Activated CD8-positive, alpha-beta memory T cell treated with anti-CD3 and anti-CD28 coated beads for 24 hours (primary cell): ENCODE measurements around the gene KCMF1.

Source experiments
- DNase-seq: peaks from one replicate; pipeline ENCODE4 v3.0.0-alpha.2; 2020

Gene KCMF1

DNA sequence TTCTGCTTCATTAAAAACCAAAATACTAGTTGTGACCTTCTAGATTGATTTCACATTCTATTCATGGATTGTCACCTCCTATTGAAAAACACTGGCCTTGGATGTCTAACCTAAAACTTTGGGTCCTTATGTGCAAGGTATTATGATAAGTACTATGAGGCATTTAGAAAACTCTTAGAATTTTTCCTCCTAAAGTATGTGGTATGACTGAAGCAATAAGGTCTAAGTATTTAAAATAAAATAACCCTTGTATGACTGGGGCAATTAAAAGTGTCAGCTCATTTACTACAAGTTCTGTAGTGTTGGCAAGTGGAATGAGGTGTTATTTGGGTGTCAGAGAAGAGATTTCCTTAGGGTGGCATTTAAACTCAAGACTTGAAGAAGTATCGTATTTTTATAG lies 15.1 kb downstream of the KCMF1 start:
- DNase-seq: no peak

DNA sequence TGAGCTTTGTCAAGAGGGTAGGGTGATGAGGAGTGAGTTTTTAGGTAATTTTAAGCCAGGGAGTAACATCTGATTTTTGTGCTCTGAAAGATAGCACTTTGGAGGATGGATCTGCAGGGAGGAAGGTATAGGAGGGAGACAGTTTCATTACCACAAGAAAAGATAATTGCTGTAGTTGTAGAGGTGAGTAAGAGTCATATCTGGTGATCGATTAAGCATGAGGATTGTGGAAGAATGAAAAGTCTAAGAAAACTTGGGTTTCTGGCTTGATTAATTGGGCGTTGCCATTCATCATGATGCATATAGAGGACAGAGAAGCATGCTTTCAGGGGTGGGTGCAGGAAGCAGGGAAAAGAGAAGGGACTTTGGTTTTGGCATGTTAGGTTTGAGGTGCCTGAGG lies 18.5 kb downstream of the KCMF1 start:
- DNase-seq: no peak

DNA sequence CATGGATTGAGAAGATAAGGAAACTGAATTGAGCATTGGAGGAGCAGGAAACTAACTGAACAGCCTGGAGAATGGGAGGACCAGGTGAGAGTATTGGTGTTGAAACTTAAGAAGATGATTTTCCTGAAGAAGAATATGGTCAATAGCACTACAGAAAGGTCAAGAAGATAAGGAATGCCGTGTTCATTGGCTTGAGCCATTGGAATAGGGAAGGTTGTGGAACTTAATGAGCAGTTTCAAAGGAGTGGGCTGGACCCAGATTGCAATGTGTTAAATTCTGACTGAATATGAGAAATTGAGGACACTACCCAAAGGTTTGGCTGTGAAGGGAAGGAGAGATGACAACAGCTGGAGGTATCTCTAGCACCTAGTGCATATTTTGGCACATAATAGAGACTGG lies 19.0 kb downstream of the KCMF1 start:
- no peak for DNase-seq

GRCh38 chr2:84991404-84992160 lies 20.6 kb downstream of the KCMF1 start:
- DNase-seq: no peak

DNA sequence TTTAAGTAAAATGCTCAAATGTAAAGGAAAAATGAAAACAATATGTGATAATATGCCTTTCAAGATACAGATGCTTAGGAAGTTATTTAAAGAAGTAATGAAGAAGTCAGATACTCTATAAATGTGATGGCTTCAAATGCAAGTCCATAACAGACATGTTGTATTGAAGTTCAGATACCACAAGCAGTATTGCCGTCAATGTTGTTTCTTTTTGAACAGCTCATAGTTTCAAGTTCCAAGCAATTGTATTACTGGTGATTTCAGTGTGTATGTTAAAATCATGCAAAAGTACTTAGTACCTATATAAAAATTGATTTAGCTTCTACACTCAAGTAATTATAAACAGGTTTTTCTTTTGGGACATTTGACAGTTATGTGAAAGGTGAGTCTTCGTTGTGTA lies 24.9 kb downstream of the KCMF1 start:
- DNase-seq: no peak

DNA sequence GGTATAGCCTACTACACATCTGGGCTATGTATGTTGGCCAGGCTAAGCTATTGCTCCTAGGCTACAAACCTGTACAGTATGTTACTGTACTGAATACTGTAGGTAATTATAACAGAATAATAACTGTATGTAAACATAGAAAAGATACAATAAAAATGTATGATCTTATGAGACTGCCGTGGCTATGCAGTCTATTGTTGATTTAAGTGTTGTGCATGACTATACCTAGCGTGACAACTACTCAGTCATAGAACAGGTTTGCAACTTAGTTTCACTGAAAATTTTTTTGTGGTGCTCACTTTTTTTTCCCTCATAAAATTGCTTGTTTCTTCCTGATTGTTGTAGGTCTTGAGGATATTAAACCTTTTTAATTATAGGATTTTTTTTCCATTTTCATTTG lies 25.9 kb downstream of the KCMF1 start:
- no peak for DNase-seq

DNA sequence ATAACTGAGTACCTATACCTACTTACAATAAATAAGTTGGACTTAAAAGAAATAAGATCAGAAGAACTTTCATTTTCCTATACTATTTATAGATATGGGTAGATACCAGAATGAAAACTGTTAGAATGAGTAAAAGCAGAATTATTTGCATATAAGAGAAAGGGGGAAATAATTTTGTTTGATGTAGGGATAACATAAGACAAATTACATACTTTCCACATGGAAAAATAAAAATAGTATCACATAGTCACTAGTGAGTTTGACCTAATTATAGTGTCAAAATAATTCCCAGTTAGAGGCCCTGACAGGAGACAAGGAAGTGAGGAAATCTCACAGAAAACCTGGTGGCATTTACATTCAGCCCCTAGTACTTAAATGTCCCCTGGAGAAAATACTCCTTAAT lies 28.6 kb downstream of the KCMF1 start:
- DNase-seq: no peak

- DNase-seq: no peak
These were observed 30.6 kb downstream of the KCMF1 start for GRCh38 chr2:85001595-85001994.

DNA sequence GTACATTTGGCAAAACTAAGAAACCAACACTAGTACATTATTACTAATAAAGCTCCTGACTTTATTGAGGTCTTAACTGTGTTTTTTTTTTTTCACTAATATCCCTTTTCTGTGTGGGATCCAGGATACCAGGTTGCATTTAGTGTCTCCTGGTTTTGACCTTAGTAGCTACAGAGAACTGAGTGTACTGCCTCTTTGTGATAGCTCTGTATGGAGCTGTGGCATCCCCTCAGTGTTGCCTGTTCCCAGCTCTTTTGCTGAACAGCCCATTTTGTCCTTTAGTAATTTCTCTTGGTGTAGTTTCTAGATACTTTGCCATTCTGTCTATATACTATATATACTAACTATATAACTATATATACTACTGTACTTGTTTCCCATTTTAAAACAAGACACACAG lies 31.6 kb downstream of the KCMF1 start:
- DNase-seq: no peak

- no peak for DNase-seq
These were observed 37.3 kb downstream of the KCMF1 start for GRCh38 chr2:85008252-85008651.

DNA sequence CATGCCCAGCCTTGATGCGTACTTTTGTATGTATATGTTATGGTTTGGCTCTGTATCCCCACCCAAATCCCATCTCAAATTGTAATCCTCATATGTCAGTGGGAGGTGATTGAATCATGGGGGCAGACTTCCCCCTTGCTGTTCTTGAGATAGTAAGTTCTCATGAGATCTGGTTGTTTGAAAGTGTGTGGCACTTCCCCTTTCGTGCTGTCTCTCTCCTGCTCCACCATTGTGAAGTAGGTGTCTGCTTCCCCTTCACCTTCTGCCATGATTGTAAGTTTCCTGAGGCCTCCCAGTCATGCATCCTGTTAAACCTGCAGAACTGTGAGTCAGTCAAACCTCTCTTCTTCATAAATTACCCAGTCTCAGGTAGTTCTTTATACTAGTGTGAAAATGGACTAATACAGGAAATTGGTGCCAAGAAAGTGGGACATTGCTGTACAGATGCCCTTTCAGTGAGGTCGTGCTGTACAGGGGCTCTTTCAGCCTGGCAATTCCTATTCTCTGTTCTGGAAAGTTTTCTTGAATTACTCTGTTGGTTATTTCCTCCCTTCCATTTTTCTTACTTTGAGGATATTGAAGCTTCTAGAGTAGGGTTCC lies 38.2 kb downstream of the KCMF1 start:
- DNase-seq: no peak

GRCh38 chr2:85010404-85010803 lies 39.4 kb downstream of the KCMF1 start:
- DNase-seq: no peak

DNA sequence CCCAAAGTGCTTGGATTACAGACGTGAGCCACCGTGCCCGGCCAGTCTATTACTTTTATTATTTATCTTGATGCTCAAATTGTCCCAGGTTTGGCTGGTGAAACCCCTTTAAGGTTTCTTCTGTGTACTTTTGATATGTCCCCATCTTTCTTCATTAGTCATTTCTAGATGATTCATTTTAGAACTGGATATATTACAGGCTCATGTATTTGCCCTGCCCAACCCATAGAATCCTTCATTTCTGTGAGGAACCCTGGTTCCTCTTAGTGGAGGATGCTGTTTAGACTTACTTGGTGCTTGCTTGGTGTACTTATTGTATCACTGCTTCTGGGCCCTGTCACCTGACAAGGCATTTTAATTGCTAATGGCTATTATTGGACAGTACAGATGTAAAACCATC lies 40.1 kb downstream of the KCMF1 start:
- no peak for DNase-seq

GRCh38 chr2:85011747-85012146 lies 40.8 kb downstream of the KCMF1 start:
- DNase-seq: no peak

DNA sequence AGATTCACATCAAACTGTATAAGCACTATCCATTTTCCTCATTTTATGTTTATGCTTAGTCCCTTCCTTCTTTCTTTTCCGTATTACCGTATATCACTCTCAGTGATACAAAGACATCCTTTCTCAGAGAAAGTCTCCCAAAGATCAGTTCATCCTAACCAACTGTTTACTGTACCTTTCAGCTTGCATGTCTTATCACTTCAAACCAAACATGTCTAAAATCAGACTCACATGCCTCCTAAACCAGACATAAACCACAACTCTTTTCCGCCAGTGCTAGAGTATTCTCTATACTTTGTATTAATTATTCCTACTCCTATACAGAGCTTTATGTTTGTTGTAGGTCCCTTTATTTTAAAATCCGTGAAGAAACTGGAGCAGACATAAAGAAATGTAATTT lies 41.5 kb downstream of the KCMF1 start:
- DNase-seq: no peak

GRCh38 chr2:85012855-85013254 lies 41.9 kb downstream of the KCMF1 start:
- DNase-seq: no peak

DNA sequence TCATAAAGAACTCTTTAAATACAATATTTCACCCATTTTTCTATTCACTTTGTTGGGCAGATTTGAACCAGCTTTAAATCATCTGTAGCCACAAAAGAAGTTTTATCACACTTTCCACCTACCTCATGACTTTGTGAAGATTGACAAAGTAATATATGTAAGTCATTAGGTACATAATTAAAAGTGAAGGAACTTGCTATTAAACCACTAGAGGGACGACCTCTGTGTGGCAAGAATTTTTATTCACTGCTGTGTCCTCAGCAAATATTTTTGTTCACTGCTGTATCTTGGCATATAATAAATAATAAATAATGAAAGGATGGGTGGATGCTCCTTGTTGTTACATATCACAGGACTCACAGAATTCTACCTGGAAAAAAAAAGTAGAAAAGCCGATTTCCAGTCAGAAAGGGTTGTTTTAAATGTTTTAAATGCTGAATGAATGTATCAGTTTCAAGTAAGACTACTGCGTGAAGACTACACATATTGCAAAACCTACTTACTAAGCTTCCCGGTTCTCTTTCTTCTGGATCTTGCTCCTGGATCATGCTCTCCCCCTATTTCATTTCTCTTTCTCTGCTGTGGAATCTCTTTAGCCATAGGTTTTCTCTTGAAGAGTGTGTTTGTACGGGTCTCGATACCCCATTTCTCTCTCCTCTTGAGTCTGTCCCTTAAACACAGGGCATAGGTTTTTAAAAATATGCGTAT lies 44.8 kb downstream of the KCMF1 start:
- no peak for DNase-seq

DNA sequence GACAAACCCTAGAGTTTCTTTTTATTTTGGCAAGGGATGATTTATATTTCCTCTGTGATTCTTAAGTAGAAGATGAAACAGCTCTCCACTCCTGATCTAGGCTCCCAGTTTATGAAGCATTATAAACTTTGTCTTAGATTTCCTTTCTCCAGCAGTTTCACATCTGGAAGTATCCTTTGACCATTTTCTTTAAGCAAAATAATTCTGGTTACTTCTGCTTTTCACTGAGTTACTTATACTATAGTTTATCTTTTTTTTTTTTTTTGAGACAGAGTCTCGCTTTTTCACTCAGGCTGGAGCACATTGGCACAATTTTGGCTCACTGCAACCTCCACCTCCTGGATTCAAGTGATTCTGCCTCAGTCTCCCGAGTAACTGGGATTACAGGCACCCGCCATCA lies 45.5 kb downstream of the KCMF1 start:
- no peak for DNase-seq

DNA sequence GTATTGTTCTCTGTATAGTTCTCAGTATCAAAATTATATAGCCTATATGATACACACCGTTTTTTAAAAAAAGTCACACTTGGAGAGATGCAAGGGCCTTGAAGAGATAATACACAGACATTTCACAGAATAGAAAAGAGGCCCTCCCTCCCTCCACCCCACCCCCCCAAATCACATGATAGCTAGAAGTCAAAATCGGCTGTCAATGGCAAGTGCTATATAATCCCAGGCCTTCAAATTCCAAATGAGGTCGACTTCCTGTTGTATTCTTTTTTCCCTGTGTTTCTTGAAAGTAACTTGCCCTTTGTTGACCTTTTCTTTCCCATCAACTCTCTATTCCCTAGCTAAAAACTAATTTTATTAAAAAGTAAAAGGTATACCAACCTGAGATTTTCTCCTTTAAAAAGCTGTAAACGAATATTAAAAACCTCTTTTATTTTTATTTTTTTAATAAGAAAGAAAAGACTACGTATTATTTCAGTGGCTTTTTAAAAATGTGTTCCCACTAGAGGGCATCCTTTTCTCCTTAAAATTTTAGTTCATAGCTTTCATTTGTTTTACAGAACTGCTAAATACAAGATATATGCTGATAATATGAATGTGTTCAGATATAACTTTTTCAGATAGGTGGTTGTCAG lies 46.6 kb downstream of the KCMF1 start:
- no peak for DNase-seq

- no peak for DNase-seq
These were observed 47.1 kb downstream of the KCMF1 start for GRCh38 chr2:85018049-85018447.

DNA sequence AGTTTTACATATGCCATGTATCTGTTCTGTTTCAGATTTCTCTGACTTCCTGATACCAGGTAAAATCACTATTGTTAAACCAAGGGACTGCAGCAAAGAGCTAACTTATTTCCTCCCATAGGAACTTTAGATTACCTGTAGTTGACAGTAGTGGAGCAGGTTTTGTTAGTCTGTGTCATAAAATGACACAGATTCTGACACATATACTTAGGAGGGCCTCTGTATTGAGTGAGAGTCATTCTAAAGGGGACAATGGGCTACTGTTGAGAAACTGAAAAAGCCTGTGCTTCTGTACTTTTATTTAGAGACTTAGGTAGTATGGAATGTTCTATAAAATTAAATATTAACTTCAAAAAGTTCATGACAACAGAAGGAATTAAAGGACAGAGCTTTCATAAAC lies 48.2 kb downstream of the KCMF1 start:
- DNase-seq: no peak

GRCh38 chr2:85022232-85022631 lies 51.3 kb downstream of the KCMF1 start:
- no peak for DNase-seq

DNA sequence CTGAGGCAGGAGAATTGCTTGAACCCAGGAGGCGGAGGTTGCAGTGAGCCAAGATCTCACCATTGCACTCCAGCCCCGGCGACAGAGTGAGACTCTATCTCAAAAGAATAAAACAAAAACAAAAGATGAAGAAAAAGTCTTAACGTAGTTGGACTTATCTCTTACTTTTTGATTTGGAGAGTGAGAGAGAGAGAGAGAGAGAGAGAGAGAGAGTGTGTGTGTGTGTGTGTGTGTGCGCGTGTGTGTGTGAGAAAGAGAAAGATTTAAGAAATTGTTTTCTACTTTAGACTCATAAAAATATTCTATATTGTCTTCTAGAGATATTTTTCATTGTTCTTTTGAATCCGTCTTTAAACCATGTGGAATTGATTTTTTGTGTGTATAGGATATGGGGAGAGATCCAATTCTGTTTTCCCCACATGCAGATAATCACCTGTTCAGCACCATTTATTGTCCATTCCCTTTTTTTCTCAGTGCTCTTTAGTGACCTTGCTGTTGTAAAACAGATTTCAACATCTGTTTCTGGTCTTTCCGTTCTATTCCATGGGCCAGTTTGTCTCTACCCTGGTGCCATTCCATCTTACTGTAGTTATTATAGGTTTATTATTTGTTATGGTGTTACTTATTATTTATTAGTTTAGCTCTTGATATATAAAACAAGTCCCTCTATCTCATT lies 53.5 kb downstream of the KCMF1 start:
- no peak for DNase-seq
